MM.1S (cell line): ENCODE measurements around the gene VKORC1.

Experiments
- DNase-seq: peaks from one replicate; pipeline ENCODE4 v3.0.0-alpha.2; 2015
- H2AFZ ChIP-seq: fragments of 300-600 bp; sonication (generic); 2 replicates; pipeline ENCODE4 v1.6.0; 2016; ENCODE audit warnings: antibody characterized with exemption, low read length
- H3F3A ChIP-seq: fragments of 300-600 bp; sonication (generic); 2 replicates; pipeline ENCODE4 v1.6.1; 2016; ENCODE audit warnings: mild to moderate bottlenecking, antibody characterized with exemption, low read length, moderate library complexity, mixed read lengths; ENCODE audit not compliant: insufficient read depth
- H3K27ac ChIP-seq: fragments of 300-600 bp; sonication (generic); 2 replicates; pipeline ENCODE4 v1.5.1; 2016; ENCODE audit warnings: mild to moderate bottlenecking, low read length
- H3K27me3 ChIP-seq: fragments of 300-600 bp; sonication (generic); replicated peaks from 2 replicates; pipeline ENCODE4 v1.6.0; 2016; ENCODE audit warnings: low read length; ENCODE audit not compliant: insufficient read depth
- H3K36me3 ChIP-seq: fragments of 300-600 bp; sonication (generic); replicated peaks from 2 replicates; pipeline ENCODE4 v1.6.1; 2016; ENCODE audit warnings: mild to moderate bottlenecking, low read length, mixed read lengths; ENCODE audit not compliant: insufficient read depth
- H3K4me1 ChIP-seq: fragments of 300-600 bp; sonication (generic); 2 replicates; pipeline ENCODE4 v1.6.1; 2016; ENCODE audit warnings: low read length, mixed read lengths
- H3K4me2 ChIP-seq: fragments of 300-600 bp; sonication (generic); 2 replicates; pipeline ENCODE4 v1.6.0; 2016; ENCODE audit warnings: low read depth, low read length
- H3K4me3 ChIP-seq: fragments of 300-600 bp; sonication (generic); 2 replicates; pipeline ENCODE4 v1.5.1; 2016; ENCODE audit warnings: low read length, mixed read lengths
- H3K79me2 ChIP-seq: fragments of 300-600 bp; sonication (generic); 2 replicates; pipeline ENCODE4 v1.6.1; 2016; ENCODE audit warnings: mixed run types, low read length, mixed read lengths
- H3K9ac ChIP-seq: fragments of 300-600 bp; sonication (generic); 2 replicates; pipeline ENCODE4 v1.6.1; 2016; ENCODE audit warnings: low read length, mixed read lengths
- H3K9me2 ChIP-seq: fragments of 300-600 bp; sonication (generic); replicated peaks from 2 replicates; pipeline ENCODE4 v1.6.1; 2016; ENCODE audit warnings: mild to moderate bottlenecking, low read length, mixed read lengths; ENCODE audit not compliant: insufficient read depth
- H3K9me3 ChIP-seq: fragments of 300-600 bp; sonication (generic); replicated peaks from 2 replicates; pipeline ENCODE4 v1.6.1; 2016; ENCODE audit warnings: mild to moderate bottlenecking, low read length, mixed read lengths; ENCODE audit not compliant: insufficient read depth
- H4K20me1 ChIP-seq: fragments of 300-600 bp; sonication (generic); 2 replicates; pipeline ENCODE4 v1.6.1; 2016; ENCODE audit warnings: mild to moderate bottlenecking, low read length, moderate library complexity, mixed read lengths; ENCODE audit not compliant: insufficient read depth
- CTCF ChIP-seq: fragments of 300-600 bp; sonication (generic); IDR thresholded peaks from 2 replicates; pipeline ENCODE4 v1.5.1; 2016; ENCODE audit warnings: antibody characterized with exemption, low read length, mixed read lengths
- EZH2 ChIP-seq: fragments of 300-600 bp; sonication (generic); optimal IDR thresholded peaks from 2 replicates; pipeline ENCODE3; 2017; ENCODE audit warnings: low read depth, mild to moderate bottlenecking, antibody characterized with exemption, low read length, mixed read lengths
- EZH2phosphoT487 ChIP-seq: fragments of 300-600 bp; sonication (generic); IDR thresholded peaks from 2 replicates; pipeline ENCODE4 v1.6.1; 2018; ENCODE audit warnings: antibody characterized with exemption, low read length

VKORC1 gene

GRCh38 chr16:31117384-31118222 is 23.0 kb upstream of the VKORC1 start, which contains the start of gene KAT8:
TSS of gene KAT8 (plus strand) at chr16:31117664. CDS start at chr16:31117682, 18 bp downstream.
- H2AFZ ChIP-seq = peak within 1 kb of the TSS; percentile 83
- H3K4me1 ChIP-seq = peaks cover 6% of the 10 kb centered on the region
- TF ChIP-seq CTCF = no peak
- no peak for TF ChIP-seq EZH2phosphoT487
- TF ChIP-seq EZH2 = no peak
- peak within 1 kb of the TSS; percentile 99 for H3K4me3 ChIP-seq
- peak within 1 kb of the TSS; percentile 87 for H3K27ac ChIP-seq
- DNase-seq = peak; percentile 98
- H3K9ac ChIP-seq = peak within 1 kb of the TSS; percentile 93
- H3K4me2 ChIP-seq = peak within 1 kb of the TSS; percentile 100
- H3F3A ChIP-seq = no peaks in the 10 kb centered on the region
- peaks cover 28% of the 10 kb centered on the region for H3K79me2 ChIP-seq
- H3K36me3 ChIP-seq = peaks cover 6% of the 10 kb centered on the region
- no peaks in the 10 kb centered on the region for H3K27me3 ChIP-seq
- H4K20me1 ChIP-seq = no peaks in the 10 kb centered on the region
- no peaks in the 10 kb centered on the region for H3K9me2 ChIP-seq
- no peaks in the 10 kb centered on the region for H3K9me3 ChIP-seq

GRCh38 chr16:31114468-31114867 is 19.9 kb upstream of the VKORC1 start:
- no peak for DNase-seq
- no peak overlapping the region for H2AFZ ChIP-seq
- H3K4me3 ChIP-seq = no peak overlapping the region
- no peaks in the 10 kb centered on the region for H3K9me3 ChIP-seq
- H3K9ac ChIP-seq = no peak overlapping the region
- H3K4me1 ChIP-seq = peaks cover 6% of the 10 kb centered on the region
- no peak overlapping the region for H3K4me2 ChIP-seq
- H3K27me3 ChIP-seq = no peaks in the 10 kb centered on the region
- peaks cover 25% of the 10 kb centered on the region for H3K79me2 ChIP-seq
- H4K20me1 ChIP-seq = no peaks in the 10 kb centered on the region
- no peak overlapping the region for H3K27ac ChIP-seq
- no peak for TF ChIP-seq EZH2phosphoT487
- TF ChIP-seq CTCF = no peak
- no peak for TF ChIP-seq EZH2
- no peaks in the 10 kb centered on the region for H3F3A ChIP-seq
- no peaks in the 10 kb centered on the region for H3K36me3 ChIP-seq
- H3K9me2 ChIP-seq = no peaks in the 10 kb centered on the region

- Histone ChIP-seq H3F3A (no peaks in the 10 kb centered on the region), H3K4me1 (peaks cover 3% of the 10 kb centered on the region), H3K27ac (no peak overlapping the region), H3K27me3 (no peaks in the 10 kb centered on the region), H2AFZ (no peak overlapping the region), H3K9me3 (no peaks in the 10 kb centered on the region), H3K9me2 (no peaks in the 10 kb centered on the region), H3K36me3 (no peaks in the 10 kb centered on the region), H3K4me2 (no peak overlapping the region), H4K20me1 (no peaks in the 10 kb centered on the region), H3K79me2 (peaks cover 26% of the 10 kb centered on the region), H3K9ac (no peak overlapping the region), H3K4me3 (no peak overlapping the region)
- DNase-seq = no peak
- no peak for TF ChIP-seq EZH2
- TF ChIP-seq EZH2phosphoT487 = no peak
- no peak for TF ChIP-seq CTCF
Measured at GRCh38 chr16:31113121-31114120, 18.8 kb upstream of the VKORC1 start.
